OCI-LY1 (cell line): ENCODE results near the gene CSRNP2.

Experiments
- CTCF ChIP-seq: fragments of 200-600 bp; sonication (generic), shearing (Covaris generic); IDR thresholded peaks from 2 replicates; pipeline ENCODE4 v1.5.1; 2017; ENCODE audit warnings: mild to moderate bottlenecking, antibody characterized with exemption, low read length, moderate library complexity, mixed read lengths
- EZH2 ChIP-seq: fragments of 200-600 bp; sonication (generic), shearing (Covaris generic); IDR thresholded peaks from 2 replicates; pipeline ENCODE4 v1.8.0; 2017; ENCODE audit warnings: borderline replicate concordance, mixed run types, mild to moderate bottlenecking, antibody characterized with exemption, low read length, moderate library complexity, mixed read lengths

GRCh38 chr12:51098611-51099010 lies 15.2 kb upstream of the CSRNP2 start:
- no peak for TF ChIP-seq CTCF
- TF ChIP-seq EZH2 = no peak
